Spleen (tissue), 7 donors: ENCODE measurements around the gene CDC42BPA.

Experiments used
- CTCF ChIP-seq, 11 experiments: fragments of 200-600 bp in 7 of 11; fragments of 450-650 bp in 4 of 11; sonication (generic) in 4 of 11; IDR thresholded peaks in 8 of 11; conservative IDR thresholded peaks in 3 of 11; 1 replicate in 7 of 11; 2 replicates in 4 of 11; pipeline versions ENCODE4 v1.4.0 to v1.8.0; 2016 to 2021; ENCODE audit warnings: antibody characterized with exemption in 11 of 11, inconsistent platforms in 4 of 11, mild to moderate bottlenecking in 1 of 11
- POLR2A ChIP-seq, 3 donors: fragments of 450-650 bp; IDR thresholded peaks; one replicate each; pipeline ENCODE4 v1.5.1; 2017; ENCODE audit warnings: antibody characterized with exemption in 3 of 3, mild to moderate bottlenecking in 1 of 3
- donor health status: DM: no; HTN: no; CAD: no; lungs with moderate emphysema.
- donor health status: DM: no; HTN: no; CAD: no.
- donor health status: DM: no; HTN: no; CAD: no.

- TF ChIP-seq CTCF (IDR thresholded peaks at IDR 0.05 in 8 of 11, conservative IDR thresholded peaks at IDR 0.05 in 3 of 11): no peak
- TF ChIP-seq POLR2A (IDR thresholded peaks at IDR 0.05): no peak
These were observed 106.1 kb downstream of the CDC42BPA start for GRCh38 chr1:227212164-227212563.
